Left hindlimb (tissue), 1 donor: Measurements from ENCODE around the gene TADA2B.

Experiments used
- DNase-seq: peaks from one replicate; pipeline ENCODE4 v3.0.0-alpha.2; 2018

TADA2B gene

DNA sequence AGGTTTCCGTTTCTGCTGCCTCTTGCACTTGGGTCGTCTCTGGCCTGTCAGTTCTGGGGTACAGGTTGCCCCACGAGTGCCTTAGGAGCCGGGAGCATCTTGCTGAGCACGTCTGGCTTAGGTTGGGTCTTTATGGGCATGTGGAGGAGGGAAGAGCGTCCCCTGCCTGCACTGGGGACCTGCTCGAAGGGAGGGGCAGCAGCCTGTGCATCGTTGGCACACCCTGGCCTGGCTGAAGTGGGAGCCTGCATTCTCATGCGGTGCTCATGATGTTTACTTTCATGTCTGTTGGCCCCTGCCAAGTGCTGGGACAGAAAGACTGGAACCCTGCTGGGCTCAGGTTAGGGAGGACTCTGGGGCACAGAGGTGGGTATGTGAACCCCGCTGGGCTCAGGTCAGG is 23.8 kb upstream of the TADA2B start:
- no peak for DNase-seq

DNA sequence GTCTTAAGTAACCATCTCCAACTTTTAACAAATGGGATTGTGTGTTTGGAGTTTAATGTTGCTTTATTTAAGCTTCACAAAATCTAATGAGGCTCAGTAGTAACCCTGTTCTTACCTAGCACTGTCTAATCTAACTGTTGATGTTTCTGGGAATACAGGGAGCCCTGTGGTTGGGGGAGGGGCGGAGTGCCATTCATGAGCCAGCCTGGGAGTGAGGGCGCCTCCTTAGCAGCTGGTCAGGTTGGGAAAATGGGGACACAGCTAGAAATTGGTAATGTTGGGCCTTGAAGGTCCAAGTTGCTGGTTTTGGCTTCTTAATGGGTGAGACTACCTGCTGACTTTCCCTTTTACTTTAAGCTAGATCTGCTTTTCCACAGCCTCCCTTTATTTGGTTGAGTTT is 22.9 kb upstream of the TADA2B start:
- no peak for DNase-seq

DNA sequence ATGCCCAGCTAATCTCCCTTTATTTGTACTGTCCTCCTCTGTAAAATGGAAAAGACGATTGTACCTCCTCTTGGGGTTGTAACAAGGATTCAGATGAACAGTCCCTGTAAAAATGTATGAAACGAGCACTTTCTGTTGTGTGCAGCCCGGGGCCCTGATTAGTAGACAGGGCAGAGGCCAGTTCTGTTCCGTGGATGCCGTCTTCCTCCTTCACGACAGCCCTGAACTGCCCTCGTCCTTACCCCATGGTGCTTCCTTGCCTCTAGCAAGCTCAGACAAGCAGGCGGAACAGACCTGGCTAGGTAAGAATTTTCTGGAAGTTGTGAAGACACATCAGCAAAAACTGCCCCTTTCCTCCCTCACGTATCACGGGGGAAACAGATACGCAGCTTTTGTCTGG is 22.3 kb upstream of the TADA2B start:
- DNase-seq: no peak

DNA sequence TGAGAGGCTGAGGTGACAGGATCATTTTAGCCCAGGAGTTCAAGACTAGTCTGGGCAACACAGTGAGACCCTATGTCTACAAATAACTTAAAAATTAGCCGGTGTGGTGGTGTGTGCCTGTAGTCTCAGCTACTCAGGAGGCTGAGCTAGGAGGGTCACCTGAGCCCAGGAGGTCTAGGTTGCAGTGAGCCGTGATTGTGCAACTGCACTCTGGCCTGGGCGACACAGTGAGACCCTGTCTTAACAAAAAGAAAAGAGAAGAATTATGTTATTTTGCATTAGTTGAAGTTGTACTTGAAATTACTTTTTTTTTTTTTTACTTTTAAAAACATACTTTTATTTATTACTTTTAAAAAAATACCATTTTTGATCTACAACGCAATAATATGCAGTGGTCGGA is 21.8 kb upstream of the TADA2B start:
- DNase-seq: no peak

DNA sequence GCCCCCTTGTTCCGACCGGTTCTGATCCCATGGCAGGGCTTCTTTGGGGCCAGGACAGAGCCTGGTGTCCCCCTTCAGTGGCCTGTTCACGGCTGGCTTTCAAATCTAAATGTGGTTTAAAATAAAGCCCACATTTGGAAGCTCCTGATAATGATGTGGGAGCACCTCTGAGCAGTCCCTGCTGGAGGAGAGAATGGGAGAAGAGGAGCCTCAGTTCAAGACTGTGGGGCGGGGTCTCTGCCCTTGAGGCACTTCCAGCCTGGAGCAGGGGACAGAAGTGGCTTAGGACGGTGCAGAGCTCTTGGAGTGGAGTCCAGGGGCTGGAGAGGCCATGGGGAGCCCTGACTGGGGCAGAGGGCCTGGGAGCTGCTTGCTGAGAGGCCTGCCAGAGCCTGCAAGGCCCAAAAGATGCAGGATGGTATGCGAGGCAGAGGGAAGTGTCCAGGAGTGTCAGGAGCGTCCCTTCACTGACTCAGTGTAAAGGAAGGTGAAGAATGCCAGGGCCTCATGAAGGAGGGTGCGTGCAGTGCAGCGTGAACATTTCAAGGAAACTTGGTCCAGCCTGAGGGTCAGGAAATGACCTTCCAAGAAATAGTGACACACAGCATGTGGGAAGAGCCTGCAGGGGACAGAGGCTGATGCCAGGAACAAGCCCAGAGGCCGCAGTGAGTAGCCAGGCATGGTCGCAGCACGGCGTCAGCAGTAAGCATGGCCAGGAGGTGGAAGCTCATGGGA is 21.1 kb upstream of the TADA2B start:
- DNase-seq: no peak

DNA sequence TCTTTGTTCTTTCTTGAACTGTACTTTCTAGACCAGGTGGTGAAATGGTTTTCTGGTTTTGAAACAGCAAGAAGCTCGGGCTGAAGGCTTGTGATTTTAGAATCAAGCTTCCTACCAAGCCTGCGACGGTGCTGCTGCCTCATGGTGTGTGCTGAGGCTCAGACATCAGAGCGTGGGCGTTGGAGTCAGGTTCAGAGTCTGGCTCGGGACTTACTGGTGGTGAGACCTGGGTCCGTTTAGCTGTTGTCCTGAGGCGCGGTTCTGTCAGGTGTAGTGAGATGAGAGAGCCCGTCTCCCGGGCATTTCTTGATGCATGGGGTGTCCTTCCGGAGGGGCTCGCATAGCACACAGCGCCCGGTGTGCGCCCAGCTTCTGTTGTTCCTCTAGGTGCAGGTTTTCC is 19.7 kb upstream of the TADA2B start:
- no peak for DNase-seq

DNA sequence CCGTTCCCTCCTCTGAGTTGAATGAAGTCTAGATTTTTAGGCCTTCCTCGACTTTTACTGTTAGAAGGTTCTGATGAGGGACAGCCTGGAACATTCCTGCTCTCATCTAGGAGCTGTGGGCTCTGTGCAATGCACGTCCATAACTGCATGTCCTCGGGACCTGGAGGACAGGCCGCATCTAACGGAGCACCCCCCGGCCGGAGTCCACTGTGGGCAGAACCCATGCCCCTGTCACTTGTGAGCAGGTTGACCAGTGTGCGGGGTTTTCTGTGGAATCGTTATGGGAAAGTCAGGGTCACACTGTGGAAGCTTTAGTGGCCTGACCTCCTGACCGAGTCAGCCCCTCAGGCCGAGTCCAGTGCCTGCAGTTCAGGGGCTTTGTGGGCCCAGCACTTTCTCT is 19.3 kb upstream of the TADA2B start:
- DNase-seq: no peak

DNA sequence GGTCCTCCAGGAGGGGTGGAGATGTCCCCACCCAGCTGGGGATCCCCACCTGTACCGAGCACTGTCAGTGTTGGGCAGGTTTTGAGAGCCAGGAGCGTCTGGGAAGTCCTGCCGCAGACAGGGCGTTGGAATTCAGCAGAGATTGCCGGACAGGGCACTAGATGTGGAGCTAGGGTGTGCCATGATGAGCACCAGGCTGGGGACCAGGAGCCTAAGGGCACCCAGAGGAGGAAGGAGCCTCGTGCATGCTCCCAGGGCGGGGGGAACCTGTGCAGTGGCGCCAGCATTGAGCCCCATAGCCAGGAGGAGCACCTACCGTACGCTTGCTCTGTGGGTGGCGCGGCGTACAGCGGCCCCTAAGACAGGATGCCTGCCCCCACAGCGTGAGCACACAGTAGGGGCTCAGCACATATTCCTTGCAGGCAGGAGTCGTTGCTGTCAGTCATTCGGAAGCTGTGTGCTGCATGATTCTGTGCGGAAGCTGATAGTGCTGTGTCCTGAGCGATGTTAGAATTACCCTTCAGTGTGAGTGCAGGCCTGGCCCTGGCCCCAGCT is 18.8 kb upstream of the TADA2B start:
- DNase-seq: no peak

DNA sequence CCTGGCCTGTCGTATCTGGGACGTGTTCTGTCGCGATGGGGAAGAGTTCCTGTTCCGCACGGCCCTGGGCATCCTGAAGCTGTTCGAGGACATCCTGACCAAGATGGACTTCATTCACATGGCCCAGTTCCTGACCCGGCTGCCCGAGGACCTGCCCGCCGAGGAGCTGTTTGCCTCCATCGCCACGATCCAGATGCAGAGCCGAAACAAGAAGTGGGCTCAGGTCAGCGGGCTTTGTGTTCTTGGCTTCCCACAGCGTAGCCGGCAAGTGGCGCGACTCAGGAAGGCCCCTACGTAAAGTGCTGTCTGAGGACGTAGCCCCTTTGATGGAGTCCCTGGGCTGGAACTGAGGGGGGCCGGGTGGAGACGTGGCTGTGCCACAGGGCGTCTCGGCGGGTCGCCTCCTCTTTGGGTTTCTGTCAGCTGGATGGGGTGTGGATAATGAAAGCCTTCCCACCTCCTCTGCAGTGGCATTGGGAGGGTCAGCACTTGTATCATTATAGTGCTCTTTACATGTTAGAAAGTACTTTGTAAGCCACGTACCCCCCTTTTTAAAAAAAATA is 18.1 kb upstream of the TADA2B start:
- DNase-seq: no peak

DNA sequence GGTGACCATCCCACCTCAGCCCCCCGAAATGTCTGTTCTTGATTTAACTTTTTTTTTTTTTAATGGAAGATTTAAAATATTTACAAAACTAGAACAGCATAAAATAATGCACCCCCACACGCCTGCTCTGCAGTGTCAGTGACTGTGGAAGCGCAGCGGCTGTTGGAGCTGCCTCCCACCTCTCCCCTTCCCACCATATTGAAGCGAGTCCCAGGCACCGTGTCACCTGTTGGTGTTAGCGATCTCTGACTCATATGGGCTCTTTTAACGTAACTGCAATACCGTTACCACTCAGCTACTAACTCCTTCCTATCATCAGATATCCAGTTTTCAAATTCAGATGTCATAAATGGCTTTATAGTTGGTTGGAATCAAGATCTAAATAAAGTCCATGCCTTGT is 17.1 kb upstream of the TADA2B start:
- DNase-seq: no peak

DNA sequence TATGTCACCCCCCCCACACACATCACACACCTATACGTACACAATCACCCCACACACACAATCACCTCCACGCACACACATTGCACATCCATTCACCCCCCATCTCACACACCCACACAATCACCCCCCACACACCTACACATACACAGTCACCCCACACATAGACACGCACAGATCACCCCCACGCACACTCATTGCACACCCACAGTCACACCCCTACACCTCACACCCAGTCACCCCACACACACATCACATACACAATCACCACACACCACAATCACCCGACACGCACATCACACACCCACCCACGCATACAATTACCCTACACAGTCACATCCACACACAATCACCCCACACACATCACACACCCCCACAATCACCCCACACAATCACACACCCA is 15.9 kb upstream of the TADA2B start:
- DNase-seq: no peak

DNA sequence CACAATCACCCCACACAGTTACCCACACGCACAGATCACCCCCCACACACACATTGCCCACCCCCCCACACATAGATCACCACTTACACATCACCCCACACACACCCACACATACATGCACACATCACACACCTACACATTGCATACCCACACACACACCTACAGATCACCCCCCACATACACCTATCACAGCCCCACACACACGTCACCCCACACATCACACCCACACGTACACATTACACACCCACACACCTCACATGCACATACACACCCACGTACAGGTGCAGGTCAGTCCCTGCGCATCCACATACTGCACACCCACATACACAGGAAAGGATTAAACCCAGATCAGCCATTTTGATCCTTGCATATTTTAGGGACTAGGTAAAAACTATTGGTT is 15.3 kb upstream of the TADA2B start:
- DNase-seq: no peak

DNA sequence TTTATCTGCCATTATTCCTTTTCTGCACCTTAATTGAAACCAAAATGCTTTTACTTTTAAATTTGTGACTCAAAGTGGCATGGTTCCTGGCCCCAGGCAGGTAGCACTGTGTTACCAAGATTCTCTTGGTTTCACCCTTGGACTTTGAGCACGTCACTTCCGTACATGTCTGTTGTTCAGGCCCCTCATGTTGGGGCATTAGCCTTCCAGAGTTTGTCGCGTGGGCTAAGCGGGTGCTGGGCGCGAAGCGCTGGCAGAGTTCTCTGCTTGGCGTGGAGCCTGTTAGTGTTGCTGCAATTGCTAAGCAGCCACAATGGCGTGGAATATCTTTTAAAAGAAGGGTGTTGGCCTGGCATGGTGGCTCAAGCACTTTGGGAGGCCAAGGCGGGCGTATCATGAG is 14.0 kb upstream of the TADA2B start:
- no peak for DNase-seq

DNA sequence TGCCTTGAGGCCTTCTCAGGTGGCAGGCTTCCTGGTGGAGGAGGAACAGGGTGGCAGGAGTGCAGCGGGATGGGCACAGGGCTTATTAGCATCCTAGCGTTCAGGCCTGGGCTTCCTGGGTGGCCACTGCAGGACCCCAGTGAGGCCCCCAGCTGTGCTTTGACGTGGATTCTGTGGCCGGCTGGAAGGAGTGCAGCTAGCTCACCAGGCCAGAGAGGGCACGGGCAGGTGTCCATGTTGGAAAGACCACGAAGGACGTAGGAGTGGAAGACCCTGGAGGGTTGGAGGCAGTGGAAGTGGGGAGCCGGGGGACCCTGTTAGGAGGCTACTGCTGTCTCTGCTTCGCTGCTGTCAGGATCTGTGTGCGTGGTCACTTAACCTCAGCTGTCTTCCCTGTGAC is 13.3 kb upstream of the TADA2B start:
- DNase-seq: no peak

DNA sequence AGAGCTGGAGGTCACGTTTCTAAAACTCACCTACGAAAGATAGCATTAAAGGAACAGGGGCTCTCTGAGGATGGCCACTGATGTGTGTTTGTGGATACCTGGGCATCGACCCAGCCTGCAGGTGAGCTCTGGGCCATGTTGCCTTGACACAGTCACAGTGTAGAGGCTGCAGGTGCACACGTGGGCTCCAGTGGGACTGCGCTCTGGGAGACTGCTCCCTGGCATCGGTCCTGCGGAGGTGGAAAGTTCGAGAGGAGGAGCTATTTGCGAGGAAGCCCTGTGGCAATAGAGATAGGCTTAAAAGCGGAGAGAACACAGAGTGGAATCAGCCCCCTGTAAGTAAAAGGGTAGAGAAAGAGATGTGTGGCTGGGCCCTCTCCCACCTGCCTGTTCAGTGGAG is 12.3 kb upstream of the TADA2B start:
- DNase-seq: no peak

DNA sequence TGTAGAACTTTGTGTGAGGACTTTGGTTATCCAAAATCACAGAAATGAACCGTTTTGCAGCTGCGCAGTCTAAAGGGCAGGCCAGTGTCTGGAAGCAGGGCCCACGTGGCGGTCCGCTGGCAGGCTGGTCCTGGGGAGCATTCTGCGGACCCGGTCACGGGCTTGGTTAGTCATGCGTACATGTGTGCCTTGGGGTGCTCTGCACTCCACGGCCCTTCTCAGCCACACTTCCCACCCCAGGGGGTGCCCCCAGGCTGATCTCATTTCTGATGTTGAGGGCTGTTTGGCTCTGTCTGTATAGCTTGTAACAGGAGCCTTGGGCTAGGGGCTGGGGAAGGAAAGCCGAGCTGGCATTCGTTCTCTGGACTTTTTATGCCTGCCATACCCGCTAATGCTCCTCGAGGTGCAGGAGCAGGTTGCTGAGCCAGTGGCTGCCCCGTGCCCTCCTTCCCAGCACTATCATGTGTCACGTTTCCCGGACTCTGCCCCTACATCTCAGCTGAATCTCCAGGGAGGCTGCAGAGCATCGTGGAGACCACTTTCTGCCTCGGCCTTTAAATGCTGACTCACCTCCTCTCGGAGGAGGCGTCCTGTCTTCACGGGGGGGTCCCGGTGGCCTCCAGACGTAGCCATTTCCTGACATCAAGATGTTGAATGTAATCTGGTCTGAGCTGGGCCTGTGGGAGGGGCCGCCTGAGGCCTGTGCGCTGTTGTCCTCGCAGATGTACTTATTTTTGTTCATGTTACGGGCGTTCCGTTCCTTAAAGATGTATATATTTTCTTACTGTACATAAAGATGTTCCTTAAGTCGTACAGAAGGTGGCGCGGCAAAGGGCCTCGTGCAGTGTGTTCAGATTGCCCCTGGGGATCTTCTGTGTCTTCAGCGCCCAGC is 11.4 kb upstream of the TADA2B start:
- no peak for DNase-seq

DNA sequence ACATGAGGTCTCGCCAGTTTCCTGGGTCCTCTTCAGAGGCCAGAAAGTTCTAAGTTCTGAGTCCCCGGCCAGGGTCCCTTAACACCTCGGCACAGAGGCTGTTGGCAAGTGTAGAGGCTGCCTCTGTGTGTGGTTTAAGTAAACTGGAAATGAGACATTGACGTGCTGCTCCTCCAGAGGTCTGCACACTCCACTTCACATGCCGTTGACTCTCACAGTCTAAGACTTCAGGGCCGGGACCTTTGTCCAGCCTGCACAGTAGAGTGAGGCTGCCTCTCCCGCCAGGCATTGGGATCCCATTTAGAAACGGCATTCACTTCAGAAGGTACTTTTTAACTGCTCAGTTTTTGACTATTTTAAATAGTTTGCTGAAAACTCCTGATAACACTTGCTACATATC is 10.6 kb upstream of the TADA2B start:
- no peak for DNase-seq

DNA sequence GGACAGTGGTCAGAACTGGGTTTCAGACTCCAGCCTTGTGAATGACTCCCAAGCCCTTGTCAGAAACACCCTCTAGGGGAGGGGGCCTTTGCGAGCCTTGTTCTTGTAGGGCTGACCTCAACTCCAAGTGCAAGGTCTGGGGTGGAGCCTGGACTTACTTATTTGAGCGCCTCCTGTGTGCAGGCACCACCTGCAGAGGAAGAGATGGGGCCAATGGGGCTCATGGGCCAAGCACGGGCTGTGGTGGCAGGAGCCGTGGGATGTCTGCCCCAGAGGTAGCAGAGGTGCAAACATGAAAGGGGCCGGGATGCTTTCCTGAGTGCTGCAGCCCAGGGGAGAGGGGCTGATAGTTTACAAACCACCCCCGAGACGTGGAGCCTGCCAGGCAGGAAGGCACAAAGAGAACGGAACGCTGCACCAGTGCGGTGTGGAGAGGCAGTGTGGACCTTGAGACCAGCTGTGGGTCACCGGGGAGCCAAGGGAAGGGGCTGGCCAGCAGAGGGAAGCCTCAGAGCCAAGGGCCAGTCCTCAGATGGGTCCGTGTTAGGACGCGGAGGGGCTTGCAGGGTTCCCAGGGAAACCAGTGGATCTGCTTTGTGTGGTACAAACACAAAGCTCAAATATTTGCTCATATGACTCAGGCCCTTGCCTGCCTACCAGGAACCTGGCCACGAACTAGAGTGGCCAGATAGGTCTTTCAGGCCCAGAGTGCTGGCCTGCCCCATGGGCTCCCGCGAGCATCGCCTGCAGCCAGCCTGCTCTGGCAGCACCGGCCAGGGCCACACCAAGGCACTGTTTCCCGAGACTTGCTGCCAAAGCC is 8.7 kb upstream of the TADA2B start:
- no peak for DNase-seq

DNA sequence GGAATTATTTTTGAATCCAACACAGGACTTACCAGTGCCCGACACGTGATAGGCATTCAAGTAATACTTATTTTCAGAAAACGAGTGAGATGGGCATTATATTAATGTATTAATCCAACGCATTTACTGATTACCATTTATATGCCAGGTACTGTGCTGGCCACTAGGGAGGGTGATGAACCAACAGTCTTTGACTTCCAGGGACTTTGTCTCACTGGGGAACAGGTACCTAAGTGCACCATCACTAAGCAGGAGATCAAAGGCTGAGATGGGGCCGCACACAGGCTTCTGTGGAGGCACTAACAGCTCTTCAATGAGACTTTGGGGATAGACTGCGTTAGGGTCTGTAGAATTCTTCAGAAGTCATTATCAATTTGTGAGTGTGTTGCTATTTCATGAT is 5.7 kb upstream of the TADA2B start:
- DNase-seq: no peak

DNA sequence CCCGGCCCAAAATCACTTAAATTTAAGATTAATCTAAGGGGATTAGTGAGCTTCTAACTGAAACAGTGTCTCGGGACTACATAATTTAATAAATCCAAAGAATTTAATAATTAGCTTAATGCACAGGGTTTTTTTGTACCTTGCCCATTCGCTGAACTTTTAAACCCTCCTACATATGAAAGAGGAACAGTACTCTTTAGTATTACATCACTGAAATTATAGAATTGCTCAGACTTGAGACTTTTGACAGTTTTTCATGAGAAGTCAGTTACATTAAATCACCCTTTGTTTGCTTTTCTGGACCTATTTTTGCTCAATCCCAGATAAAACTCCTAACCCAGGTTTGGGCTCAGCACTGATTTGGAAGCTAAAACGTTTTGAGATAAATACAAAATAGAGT is 2.4 kb upstream of the TADA2B start:
- DNase-seq: no peak

DNA sequence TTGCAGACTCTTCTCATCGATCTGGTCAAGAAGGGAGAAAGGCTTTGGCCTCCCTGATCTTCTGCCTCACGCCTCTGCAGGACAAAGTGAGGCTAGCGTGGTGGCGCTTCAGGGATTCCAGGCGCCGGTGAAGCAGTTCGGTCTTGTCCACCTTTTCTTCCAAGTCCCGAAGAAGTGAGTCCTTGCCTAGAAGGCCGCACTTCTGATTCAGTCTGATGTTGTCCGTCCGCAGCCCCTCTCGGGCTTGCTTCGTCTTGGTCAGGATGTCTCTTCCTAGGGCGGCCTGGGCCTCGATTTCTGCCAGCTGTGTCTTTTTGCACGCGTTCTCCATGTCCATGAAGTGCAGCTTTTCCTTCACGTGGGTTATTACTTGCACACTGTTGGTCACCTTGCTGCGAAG is 1.9 kb upstream of the TADA2B start:
- DNase-seq: no peak

DNA sequence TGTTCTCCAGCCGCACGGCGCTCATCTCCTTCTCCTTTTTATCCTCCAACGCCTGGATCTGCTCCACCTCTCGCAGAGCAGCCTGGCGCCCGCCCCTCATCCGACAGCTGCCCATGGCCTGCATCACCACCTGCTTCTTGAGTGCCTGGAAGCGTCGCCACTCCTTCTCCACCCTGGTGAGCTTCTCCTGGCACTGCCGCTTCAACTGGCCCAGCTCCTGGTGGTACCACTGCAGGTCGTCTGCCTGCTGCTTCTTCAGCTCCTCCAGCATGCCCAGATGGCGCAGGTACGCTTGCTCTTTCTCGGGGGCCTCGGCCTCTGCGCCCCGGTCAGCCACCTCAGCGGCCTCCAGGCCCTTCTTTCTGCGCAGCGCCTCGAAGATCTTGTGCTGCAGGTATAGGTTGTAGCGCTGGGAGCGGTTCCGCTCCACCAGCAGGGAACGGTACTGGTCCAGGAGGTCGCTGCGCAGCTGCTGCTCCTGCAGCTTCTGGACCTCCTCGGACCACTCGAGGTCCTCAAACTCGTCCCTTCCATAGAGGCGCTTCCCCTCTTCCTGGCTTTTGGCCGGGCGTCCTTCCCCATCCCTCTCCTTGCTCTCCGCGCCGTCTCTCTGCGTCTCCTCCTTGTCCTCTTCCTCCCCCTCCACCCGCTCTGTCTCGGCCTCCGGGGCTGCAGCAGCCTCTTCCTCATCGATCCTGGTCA is 1.2 kb upstream of the TADA2B start:
- no peak for DNase-seq
